ENCODE data around the gene POM121. TPM values are rescaled to one million over a fixed set of nuclear protein-coding genes. Genes with fewer than 3 reads are reported as not detected.
A peak's percentile ranks its signal among the peaks of the same experiment; 100 is the strongest.
"Not testable (repeated sequence)": the region's sequence is repeated elsewhere in the genome, so short reads cannot be mapped to it uniquely, and the experiment has no call there.

Gene POM121
- total RNA-seq, 1 donor from 2014 or later, result 32.5 TPM

GRCh38 chr7:72976434-72976833 is 51.5 kb downstream of the POM121 start:
- ATAC-seq (peak; percentile 5), DNase-seq (ENCODE audit: low spot score) (peak; percentile 42)
- intact Hi-C loops (cut with DNase I), result not testable (repeated sequence)

GRCh38 chr7:72980382-72980781 is 55.5 kb downstream of the POM121 start:
- ATAC-seq; DNase-seq (ENCODE audit: low spot score); intact Hi-C loops (cut with DNase I): not testable (repeated sequence)

- intact Hi-C loops (cut with DNase I); DNase-seq (ENCODE audit: low spot score); ATAC-seq: not testable (repeated sequence)
These were observed 57.2 kb downstream of the POM121 start for GRCh38 chr7:72982084-72982483.

GRCh38 chr7:72990146-72990913 is 65.4 kb downstream of the POM121 start:
- DNase-seq (ENCODE audit: low spot score) (peak; percentile 73), ATAC-seq (peak; percentile 97)
- intact Hi-C loops (cut with DNase I), result not testable (repeated sequence)

GRCh38 chr7:72995484-72995883 is 70.6 kb downstream of the POM121 start:
- ATAC-seq; intact Hi-C loops (cut with DNase I); DNase-seq (ENCODE audit: low spot score): not testable (repeated sequence)

- ATAC-seq, result peak; percentile 39
- DNase-seq (ENCODE audit: low spot score); intact Hi-C loops (cut with DNase I): not testable (repeated sequence)
These were observed 72.6 kb downstream of the POM121 start for GRCh38 chr7:72997447-72997846.

- intact Hi-C loops (cut with DNase I); DNase-seq (ENCODE audit: low spot score); ATAC-seq: not testable (repeated sequence)
These were observed 73.1 kb downstream of the POM121 start for GRCh38 chr7:72997887-72998468.

Other genes with a start within 250 kb of the POM121 start
- gene TYW1B, start 96.9 kb upstream of the POM121 start, total RNA-seq, result 4.8 TPM
- 2.0 TPM for gene TRIM74, start 44.4 kb downstream of the POM121 start, total RNA-seq
- gene SPDYE8, start 104.7 kb downstream of the POM121 start, total RNA-seq, result not detected
- not detected for gene SPDYE11, start 132.8 kb downstream of the POM121 start, total RNA-seq
- not detected for gene SPDYE9, start 160.9 kb downstream of the POM121 start, total RNA-seq

Measured in sciatic nerve (tissue), 2 donors.